Bronchial epithelial cell (primary cell): ENCODE results near the gene POPDC3. TPM values are rescaled to one million over a fixed set of nuclear protein-coding genes. Genes with fewer than 3 reads are reported as not detected.
A peak's percentile ranks its signal among the peaks of the same experiment; 100 is the strongest.

Source experiments
- DNase-seq: peaks from one replicate; pipeline ENCODE4 v3.0.0-alpha.2; 2010; ENCODE audit warnings: low read depth
- FAIRE-seq: peaks from 2 replicates; lab custom pipeline; 2011; peaks lifted over from hg19 to GRCh38; lab: Jason Lieb, UNC
- H3K27me3 ChIP-seq: 2 replicates; pipeline ENCODE4 v1.5.1; 2011; ENCODE audit warnings: low read length; ENCODE audit not compliant: control insufficient read depth, insufficient read depth
- H3K36me3 ChIP-seq: 2 replicates; pipeline ENCODE4 v1.5.1; 2011; ENCODE audit warnings: low read length; ENCODE audit not compliant: control insufficient read depth, insufficient read depth
- H3K4me3 ChIP-seq: 2 replicates; pipeline ENCODE4 v1.5.1; 2011; ENCODE audit warnings: mild to moderate bottlenecking, low read depth, low read length, control low read depth
- total RNA-seq: library from RNA; depleted of rRNA; stranded (reverse); fragments of >200 nt; gene quantifications from 2 replicates; pipeline ENCODE4 v1.2.1, GENCODE V29; 2014
- TF ChIP-seq, protein P1 (sequence below): IDR thresholded peaks from 2 replicates; pipeline ENCODE4 v1.5.1; 2011; ENCODE audit warnings: mild to moderate bottlenecking, moderate library complexity, low read length, control low read depth, inconsistent platforms; ENCODE audit not compliant: insufficient read depth, severe bottlenecking

The POPDC3 gene
- total RNA-seq, 1 donor from 2014 or later: 5.8 TPM

DNA sequence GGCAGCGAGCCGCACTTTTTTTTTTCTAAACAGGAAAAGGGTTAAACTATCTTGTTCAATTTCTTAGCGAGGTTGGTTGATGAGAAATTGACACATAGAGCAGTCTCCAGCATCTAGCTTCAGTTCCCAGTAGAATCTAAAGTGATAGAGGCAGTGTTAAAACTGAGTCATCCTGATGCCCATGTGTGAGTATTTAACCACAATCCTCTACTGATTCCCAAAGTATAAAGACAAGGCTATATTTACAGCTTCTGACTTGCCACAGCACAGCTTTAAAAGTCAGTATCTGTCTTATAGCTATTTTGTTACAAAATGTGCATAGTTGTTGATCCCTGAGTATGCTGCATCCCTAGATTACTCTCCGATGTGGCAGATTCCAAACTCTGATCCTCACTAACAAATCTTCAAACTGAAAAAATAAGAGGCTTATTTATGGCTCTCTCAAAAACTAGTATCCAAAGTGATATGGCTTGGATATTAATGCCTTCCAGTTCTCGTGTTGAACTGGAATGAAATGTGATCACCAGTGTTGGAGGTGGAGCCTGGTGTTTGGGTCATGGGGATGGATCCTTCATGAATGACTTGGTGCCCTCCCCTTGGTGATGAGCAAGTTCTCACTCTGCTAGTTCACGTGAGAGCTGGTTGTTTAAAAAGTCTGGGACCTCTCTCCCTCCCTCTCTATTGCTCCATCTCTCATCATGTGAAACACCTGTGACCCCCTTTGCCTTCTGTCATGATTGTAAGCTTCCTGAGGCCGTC is 13.1 kb upstream of the POPDC3 start:
- H3K36me3 ChIP-seq: no peaks in the 10 kb centered on the region
- TF ChIP-seq, protein P1, sequence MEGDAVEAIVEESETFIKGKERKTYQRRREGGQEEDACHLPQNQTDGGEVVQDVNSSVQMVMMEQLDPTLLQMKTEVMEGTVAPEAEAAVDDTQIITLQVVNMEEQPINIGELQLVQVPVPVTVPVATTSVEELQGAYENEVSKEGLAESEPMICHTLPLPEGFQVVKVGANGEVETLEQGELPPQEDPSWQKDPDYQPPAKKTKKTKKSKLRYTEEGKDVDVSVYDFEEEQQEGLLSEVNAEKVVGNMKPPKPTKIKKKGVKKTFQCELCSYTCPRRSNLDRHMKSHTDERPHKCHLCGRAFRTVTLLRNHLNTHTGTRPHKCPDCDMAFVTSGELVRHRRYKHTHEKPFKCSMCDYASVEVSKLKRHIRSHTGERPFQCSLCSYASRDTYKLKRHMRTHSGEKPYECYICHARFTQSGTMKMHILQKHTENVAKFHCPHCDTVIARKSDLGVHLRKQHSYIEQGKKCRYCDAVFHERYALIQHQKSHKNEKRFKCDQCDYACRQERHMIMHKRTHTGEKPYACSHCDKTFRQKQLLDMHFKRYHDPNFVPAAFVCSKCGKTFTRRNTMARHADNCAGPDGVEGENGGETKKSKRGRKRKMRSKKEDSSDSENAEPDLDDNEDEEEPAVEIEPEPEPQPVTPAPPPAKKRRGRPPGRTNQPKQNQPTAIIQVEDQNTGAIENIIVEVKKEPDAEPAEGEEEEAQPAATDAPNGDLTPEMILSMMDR: no peak
- no peak for FAIRE-seq
- peak; percentile 76 for DNase-seq
- no peak overlapping the region for H3K4me3 ChIP-seq
- no peaks in the 10 kb centered on the region for H3K27me3 ChIP-seq

DNA sequence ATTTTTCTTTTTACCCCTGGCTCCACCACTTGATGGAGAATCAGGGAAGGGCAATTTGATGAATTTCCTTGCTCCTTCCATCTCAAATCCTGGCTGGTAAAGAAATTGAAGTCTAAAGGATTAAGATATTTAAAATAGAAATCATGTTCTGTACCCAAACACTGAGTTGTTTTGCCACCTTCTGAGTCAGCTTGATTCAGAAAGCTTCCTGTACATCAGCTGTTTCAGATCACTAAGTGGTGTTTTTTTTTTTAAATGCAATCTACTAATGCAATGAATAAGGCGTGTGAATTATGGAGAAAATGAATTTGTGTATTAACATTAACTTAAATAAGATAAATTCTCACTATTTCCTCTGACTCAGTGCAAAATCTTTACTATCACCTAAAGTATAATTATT is 11.5 kb upstream of the POPDC3 start:
- Histone ChIP-seq H3K36me3 (no peaks in the 10 kb centered on the region), H3K27me3 (no peaks in the 10 kb centered on the region), H3K4me3 (no peak overlapping the region)
- TF ChIP-seq, protein P1: no peak
- FAIRE-seq (no peak), DNase-seq (peak; percentile 60)

DNA sequence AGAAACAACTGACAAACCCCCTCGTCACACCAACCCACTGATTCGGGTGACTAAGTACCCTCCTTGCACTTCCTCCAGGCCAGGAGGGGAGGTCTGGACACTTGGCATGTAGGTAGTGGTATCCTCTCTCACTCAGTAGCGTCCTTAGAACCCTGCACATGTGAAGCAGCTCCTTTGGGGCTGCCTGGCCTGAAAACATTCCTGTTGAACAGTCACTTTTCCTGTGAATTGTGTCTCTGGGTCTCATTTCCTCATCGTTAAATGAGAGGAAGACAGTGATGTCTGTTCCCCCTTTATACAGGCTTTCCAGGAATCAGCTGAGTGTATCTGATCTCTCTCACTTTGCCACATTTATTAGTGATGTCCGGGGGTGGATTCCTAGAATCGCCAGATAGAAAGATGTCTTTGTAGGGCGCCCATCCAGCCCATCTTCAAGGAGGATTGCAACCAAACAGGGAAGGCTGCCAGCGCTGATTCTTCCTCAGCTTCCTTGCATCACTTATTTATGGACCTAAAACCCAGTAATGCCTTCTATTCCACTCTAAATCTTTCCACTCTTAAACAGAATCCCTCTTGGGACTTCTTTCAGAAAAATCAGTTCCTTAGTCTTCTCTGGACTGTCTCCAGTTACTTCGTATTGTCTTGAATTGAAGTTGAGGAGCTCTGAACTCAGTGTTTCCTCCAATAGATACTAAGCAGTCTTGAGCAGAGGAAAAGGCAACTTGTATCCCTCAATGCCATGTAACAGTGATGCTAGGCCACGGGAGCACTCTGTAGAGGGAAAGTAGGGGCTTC is 9.4 kb upstream of the POPDC3 start:
- TF ChIP-seq, protein P1: no peak
- H3K27me3 ChIP-seq: no peaks in the 10 kb centered on the region
- H3K4me3 ChIP-seq: no peak overlapping the region
- FAIRE-seq: peak; percentile 36
- no peaks in the 10 kb centered on the region for H3K36me3 ChIP-seq
- no peak for DNase-seq

DNA sequence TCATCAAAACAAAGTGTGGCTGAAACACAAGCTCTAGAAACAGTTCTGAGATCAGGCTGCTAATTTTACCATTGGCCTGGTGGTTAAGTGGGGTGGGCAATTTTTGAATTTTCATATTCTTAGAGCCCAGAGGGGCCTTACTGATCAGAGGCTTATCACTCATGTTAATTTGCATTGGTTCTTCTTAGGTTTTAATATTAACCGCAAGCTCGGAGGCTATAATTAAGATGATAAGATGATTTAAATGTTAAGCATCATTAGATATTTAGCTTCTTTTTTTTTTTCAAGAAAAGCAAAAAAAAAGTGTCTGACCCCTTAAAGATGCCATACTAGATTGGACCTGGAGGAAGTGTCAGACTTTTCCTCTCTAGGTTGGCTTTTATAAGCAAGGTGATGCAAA is 8.4 kb upstream of the POPDC3 start:
- TF ChIP-seq, protein P1: no peak
- no peaks in the 10 kb centered on the region for H3K36me3 ChIP-seq
- no peaks in the 10 kb centered on the region for H3K27me3 ChIP-seq
- FAIRE-seq (no peak), DNase-seq (no peak)
- no peak overlapping the region for H3K4me3 ChIP-seq

DNA sequence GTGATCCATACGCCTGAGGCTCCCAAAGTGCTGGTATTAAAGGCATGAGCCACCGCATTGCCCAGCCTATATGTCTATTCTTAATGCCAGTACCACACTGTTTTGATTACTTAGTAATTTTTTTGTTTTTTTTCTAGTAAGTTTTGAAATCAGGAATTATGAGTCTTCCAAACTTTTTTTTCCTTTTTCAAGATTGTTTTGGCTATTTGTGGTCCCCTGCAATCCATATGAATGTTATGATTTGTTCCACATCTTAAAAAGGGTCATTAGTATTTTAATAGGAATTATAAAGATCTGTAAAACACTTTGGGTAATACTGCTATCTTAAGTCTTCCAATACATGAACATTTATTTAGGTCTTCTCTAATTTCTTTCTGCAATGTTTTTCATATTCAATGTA is 6.8 kb upstream of the POPDC3 start:
- Histone ChIP-seq H3K36me3 (no peaks in the 10 kb centered on the region), H3K27me3 (no peaks in the 10 kb centered on the region), H3K4me3 (no peak overlapping the region)
- TF ChIP-seq, protein P1: no peak
- DNase-seq (no peak), FAIRE-seq (no peak)
